Panc1 (cell line): Measurements from ENCODE around the gene LRGUK. TPM values are rescaled to one million over a fixed set of nuclear protein-coding genes. Genes with fewer than 3 reads are reported as not detected.

Experiments
- ATAC-seq: fragments of 200-7000 bp; cut with Tn5 transposase; 2 replicates; pipeline ENCODE4 v1.9.1; 2020; ENCODE audit warnings: mild to moderate bottlenecking, moderate library complexity
- BruUV-seq: library from RNA; stranded (reverse); fragments of 400-500 nt; replicated peaks from 2 replicates; lab custom pipeline; 2021; lab: Mats Ljungman, UMichigan
- CTCF ChIA-PET: fragments of 300-600 bp; sonication (Branson Sonifier 250); formaldehyde crosslinking; loops from one replicate; lab custom pipeline; 2022; ENCODE audit warnings: antibody characterized with exemption; lab: Charles Lee
- POLR2A ChIA-PET: fragments of 300-600 bp; sonication (Branson Sonifier 250); formaldehyde crosslinking; loops from one replicate; lab custom pipeline; 2022; ENCODE audit warnings: antibody characterized with exemption; lab: Charles Lee
- DNase-seq: peaks from one replicate; pipeline ENCODE4 v3.0.0-alpha.2; 2010; ENCODE audit warnings: low read depth, low spot score
- H3K27ac ChIP-seq: 2 replicates; pipeline ENCODE4 v1.5.1; 2011; ENCODE audit warnings: mild to moderate bottlenecking, low read length, inconsistent platforms
- H3K27me3 ChIP-seq: fragments of 200-500 bp; sonication (Bioruptor generic); 2 replicates; pipeline ENCODE4 v1.6.0; 2014; ENCODE audit warnings: low read length, inconsistent platforms; ENCODE audit not compliant: control insufficient read depth, insufficient read depth
- H3K36me3 ChIP-seq: fragments of 200-500 bp; sonication (Bioruptor generic); 2 replicates; pipeline ENCODE4 v1.5.1; 2014; ENCODE audit warnings: inconsistent platforms, mild to moderate bottlenecking, low read length, moderate library complexity; ENCODE audit not compliant: control insufficient read depth, insufficient read depth
- H3K4me1 ChIP-seq: 2 replicates; pipeline ENCODE4 v1.5.1; 2011; ENCODE audit warnings: inconsistent platforms, mild to moderate bottlenecking, low read length, moderate library complexity; ENCODE audit not compliant: control insufficient read depth, insufficient read depth
- H3K4me3 ChIP-seq, 2 experiments: 2 replicates each; pipeline ENCODE4 v1.5.1; 2011 to 2012; ENCODE audit warnings: low read depth in 2 of 2, low read length in 2 of 2, mild to moderate bottlenecking in 2 of 2, inconsistent platforms in 1 of 2, moderate library complexity in 1 of 2
- H3K9me3 ChIP-seq: fragments of 200-500 bp; sonication (Bioruptor generic); 2 replicates; pipeline ENCODE4 v1.5.1; 2014; ENCODE audit warnings: low read depth, mild to moderate bottlenecking, inconsistent platforms, low read length, moderate library complexity; ENCODE audit not compliant: control insufficient read depth, insufficient read depth
- CTCF ChIP-seq: fragments of 450-650 bp; IDR thresholded peaks from 2 replicates; pipeline ENCODE4 v1.5.1; 2017; ENCODE audit warnings: mild to moderate bottlenecking
- POLR2AphosphoS5 ChIP-seq: IDR thresholded peaks from 2 replicates; pipeline ENCODE4 v1.6.1; 2012; ENCODE audit warnings: mild to moderate bottlenecking, low read depth, low read length, moderate library complexity
- REST ChIP-seq, 2 experiments: IDR thresholded peaks; 2 replicates each; pipeline ENCODE4 v1.6.1; 2011 to 2012; ENCODE audit warnings: low read depth in 2 of 2, control low read depth in 1 of 2, low read length in 1 of 2, mild to moderate bottlenecking in 1 of 2, moderate library complexity in 1 of 2; ENCODE audit not compliant: insufficient read depth in 1 of 2
- SIN3A ChIP-seq: IDR thresholded peaks from 2 replicates; pipeline ENCODE4 v1.6.1; 2012; ENCODE audit warnings: low read depth, mild to moderate bottlenecking, low read length, moderate library complexity, borderline replicate concordance; ENCODE audit not compliant: insufficient read depth
- TCF7L2 ChIP-seq: IDR thresholded peaks from 2 replicates; pipeline ENCODE4 v1.6.1; 2011; ENCODE audit warnings: mild to moderate bottlenecking, low read depth, low read length, inconsistent platforms
- in situ Hi-C: cut with HindIII; loops from 2 replicates; pipeline ENCODE4 v1.10.0; 2016; ENCODE audit warnings: low sequenced_read_pairs, low pct_unique_long_range_greater_than_20kb
- intact Hi-C: fragments of 100-400 bp; cut with micrococcal nuclease; formaldehyde crosslinking; loops from one replicate; pipeline ENCODE4 v1.10.0; 2022; ENCODE audit not compliant: unreplicated experiment
- total RNA-seq: library from RNA; stranded (reverse); gene quantifications from one replicate; pipeline ENCODE4 v1.2.1, GENCODE V29; 2021; ENCODE audit not compliant: unreplicated experiment

The LRGUK gene
- total RNA-seq, 1 experiment from 2014 or later, result 0.23 TPM

GRCh38 chr7:134165252-134165651 is 38.1 kb downstream of the LRGUK start:
- Histone ChIP-seq H3K27ac (no peak overlapping the region), H3K27me3 (peaks cover 6% of the 10 kb centered on the region), H3K36me3 (no peaks in the 10 kb centered on the region), H3K4me1 (no peaks in the 10 kb centered on the region), H3K9me3 (no peaks in the 10 kb centered on the region), H3K4me3 (no peak overlapping the region)
- DNase-seq (no peak), ATAC-seq (no peak)
- intact Hi-C loops (no loop called here), in situ Hi-C loops (no loop called here)
- ChIA-PET CTCF (no interaction called here), POLR2A (no interaction called here)
- TF ChIP-seq TCF7L2, result no peak
- no peak for TF ChIP-seq SIN3A
- no peak for TF ChIP-seq REST (IDR thresholded peaks at IDR 0.05; ENCODE audit: insufficient read depth in 1 of 2, low read depth in 2 of 2, low read length in 1 of 2)
- TF ChIP-seq POLR2AphosphoS5, result no peak
- no peak for TF ChIP-seq CTCF
- no TSS peak for BruUV-seq

GRCh38 chr7:134167250-134167649 is 40.1 kb downstream of the LRGUK start:
- no peak for ATAC-seq
- Histone ChIP-seq H3K27ac (no peak overlapping the region), H3K27me3 (no peaks in the 10 kb centered on the region; the same call in 1 of the 2 replicates), H3K36me3 (no peaks in the 10 kb centered on the region), H3K4me1 (no peaks in the 10 kb centered on the region), H3K4me3 (no peak overlapping the region), H3K9me3 (no peaks in the 10 kb centered on the region)
- ChIA-PET POLR2A (no interaction called here), CTCF (no interaction called here)
- in situ Hi-C loops (no loop called here), intact Hi-C loops (no loop called here)
- DNase-seq, result no peak
- no TSS peak for BruUV-seq
- TF ChIP-seq SIN3A (no peak), CTCF (no peak), POLR2AphosphoS5 (no peak), REST (IDR thresholded peaks at IDR 0.05; ENCODE audit: insufficient read depth in 1 of 2, low read depth in 2 of 2, low read length in 1 of 2) (no peak), TCF7L2 (no peak)
